ENCODE data around the gene SUFU.

DNA sequence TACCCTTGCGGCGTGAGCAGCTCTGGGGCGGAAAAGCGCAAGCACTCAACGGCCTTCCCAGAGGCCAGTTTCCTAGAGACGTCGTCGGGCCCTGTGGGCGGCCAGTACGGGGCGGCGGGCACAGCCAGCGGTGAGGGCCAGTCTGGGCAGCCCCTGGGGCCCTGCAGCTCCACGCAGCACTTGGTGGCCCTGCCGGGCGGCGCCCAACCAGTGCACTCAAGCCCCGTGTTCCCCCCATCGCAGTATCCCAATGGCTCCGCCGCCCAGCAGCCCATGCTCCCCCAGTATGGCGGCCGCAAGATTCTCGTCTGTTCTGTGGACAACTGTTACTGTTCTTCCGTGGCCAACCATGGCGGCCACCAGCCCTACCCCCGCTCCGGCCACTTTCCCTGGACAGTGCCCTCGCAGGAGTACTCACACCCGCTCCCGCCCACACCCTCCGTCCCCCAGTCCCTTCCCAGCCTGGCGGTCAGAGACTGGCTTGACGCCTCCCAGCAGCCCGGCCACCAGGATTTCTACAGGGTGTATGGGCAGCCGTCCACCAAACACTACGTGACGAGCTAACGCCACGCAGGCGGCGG is 153.1 kb downstream of the SUFU start:
- TF ChIP-seq, protein P1, sequence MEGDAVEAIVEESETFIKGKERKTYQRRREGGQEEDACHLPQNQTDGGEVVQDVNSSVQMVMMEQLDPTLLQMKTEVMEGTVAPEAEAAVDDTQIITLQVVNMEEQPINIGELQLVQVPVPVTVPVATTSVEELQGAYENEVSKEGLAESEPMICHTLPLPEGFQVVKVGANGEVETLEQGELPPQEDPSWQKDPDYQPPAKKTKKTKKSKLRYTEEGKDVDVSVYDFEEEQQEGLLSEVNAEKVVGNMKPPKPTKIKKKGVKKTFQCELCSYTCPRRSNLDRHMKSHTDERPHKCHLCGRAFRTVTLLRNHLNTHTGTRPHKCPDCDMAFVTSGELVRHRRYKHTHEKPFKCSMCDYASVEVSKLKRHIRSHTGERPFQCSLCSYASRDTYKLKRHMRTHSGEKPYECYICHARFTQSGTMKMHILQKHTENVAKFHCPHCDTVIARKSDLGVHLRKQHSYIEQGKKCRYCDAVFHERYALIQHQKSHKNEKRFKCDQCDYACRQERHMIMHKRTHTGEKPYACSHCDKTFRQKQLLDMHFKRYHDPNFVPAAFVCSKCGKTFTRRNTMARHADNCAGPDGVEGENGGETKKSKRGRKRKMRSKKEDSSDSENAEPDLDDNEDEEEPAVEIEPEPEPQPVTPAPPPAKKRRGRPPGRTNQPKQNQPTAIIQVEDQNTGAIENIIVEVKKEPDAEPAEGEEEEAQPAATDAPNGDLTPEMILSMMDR (IDR thresholded peaks at IDR 0.05 in 8 of 11, conservative IDR thresholded peaks at IDR 0.05 in 3 of 11): no peak
- no peak for TF ChIP-seq POLR2A (IDR thresholded peaks at IDR 0.05)

All from spleen (tissue), 7 donors.